PC-9 (cell line): ENCODE data around the gene STARD13.

Experiments used
- CTCF ChIP-seq: fragments of 200-600 bp; sonication (generic); conservative IDR thresholded peaks from 2 replicates; pipeline ENCODE4 v1.6.1; 2017; ENCODE audit warnings: mixed run types, antibody characterized with exemption, mild to moderate bottlenecking, moderate library complexity
- EZH2 ChIP-seq: fragments of 200-600 bp; sonication (generic); IDR thresholded peaks from 2 replicates; pipeline ENCODE4 v1.8.0; 2017; ENCODE audit warnings: antibody characterized with exemption, low read depth

- TF ChIP-seq CTCF, result no peak
- TF ChIP-seq EZH2, result no peak
These were observed 80.3 kb downstream of the STARD13 start for GRCh38 chr13:33205224-33205623.
